ENCODE results near the gene TMEM120B. TPM values are rescaled to one million over a fixed set of nuclear protein-coding genes. Genes with fewer than 3 reads are reported as not detected.

TMEM120B gene
- total RNA-seq, 1 experiment from 2014 or later = 15.5 TPM

GRCh38 chr12:121811434-121812319 lies 99.1 kb downstream of the TMEM120B start:
- Histone ChIP-seq H3K4me3 (ENCODE audit: low read depth, low read length) (peak overlapping the region; percentile 33), H3K36me3 (ENCODE audit: control insufficient read depth, insufficient read depth, low read length) (no peaks in the 10 kb centered on the region; the same call in none of the 2 replicates), H3K4me1 (peaks cover 15% of the 10 kb centered on the region), H3K27me3 (replicated peaks; ENCODE audit: control insufficient read depth, insufficient read depth, low read length) (no peaks in the 10 kb centered on the region), H3K9me3 (no peaks in the 10 kb centered on the region)
- Mint-ChIP-seq H3K27me3 (ENCODE audit: insufficient read depth, unreplicated experiment) (no peaks in the 10 kb centered on the region), H3K4me3 (ENCODE audit: unreplicated experiment) (peak overlapping the region; percentile 73), H3K36me3 (ENCODE audit: insufficient read depth, unreplicated experiment) (peaks cover 47% of the 10 kb centered on the region), H3K4me1 (ENCODE audit: low read depth, unreplicated experiment) (peaks cover 6% of the 10 kb centered on the region), H3K27ac (ENCODE audit: unreplicated experiment) (peak overlapping the region; percentile 42), H3K9me3 (ENCODE audit: unreplicated experiment) (no peaks in the 10 kb centered on the region)
- BruUV-seq (replicated peaks) = no TSS peak
- DNase-seq = peak; percentile 59 to 84
- CTCF ChIA-PET = interaction anchor here (0.6 to 5.3 kb wide), 13 partner anchors 9 to 218 kb away, joined by 3 to 145 read pairs (median 4); partner anchors contain the start of genes PSMD9 and RHOF
- intact Hi-C loops (cut with micrococcal nuclease; ENCODE audit: unreplicated experiment) = loop anchor here (1.0 kb wide), 1 partner anchor 17 kb away; no protein-coding TSS in a partner anchor
- POLR2A ChIA-PET = interaction anchor here (0.9 to 2.7 kb wide), 5 partner anchors 9 to 77 kb away, joined by 3 to 17 read pairs (median 8); partner anchors contain the start of genes PSMD9 and RHOF
- TF ChIP-seq, protein P1, sequence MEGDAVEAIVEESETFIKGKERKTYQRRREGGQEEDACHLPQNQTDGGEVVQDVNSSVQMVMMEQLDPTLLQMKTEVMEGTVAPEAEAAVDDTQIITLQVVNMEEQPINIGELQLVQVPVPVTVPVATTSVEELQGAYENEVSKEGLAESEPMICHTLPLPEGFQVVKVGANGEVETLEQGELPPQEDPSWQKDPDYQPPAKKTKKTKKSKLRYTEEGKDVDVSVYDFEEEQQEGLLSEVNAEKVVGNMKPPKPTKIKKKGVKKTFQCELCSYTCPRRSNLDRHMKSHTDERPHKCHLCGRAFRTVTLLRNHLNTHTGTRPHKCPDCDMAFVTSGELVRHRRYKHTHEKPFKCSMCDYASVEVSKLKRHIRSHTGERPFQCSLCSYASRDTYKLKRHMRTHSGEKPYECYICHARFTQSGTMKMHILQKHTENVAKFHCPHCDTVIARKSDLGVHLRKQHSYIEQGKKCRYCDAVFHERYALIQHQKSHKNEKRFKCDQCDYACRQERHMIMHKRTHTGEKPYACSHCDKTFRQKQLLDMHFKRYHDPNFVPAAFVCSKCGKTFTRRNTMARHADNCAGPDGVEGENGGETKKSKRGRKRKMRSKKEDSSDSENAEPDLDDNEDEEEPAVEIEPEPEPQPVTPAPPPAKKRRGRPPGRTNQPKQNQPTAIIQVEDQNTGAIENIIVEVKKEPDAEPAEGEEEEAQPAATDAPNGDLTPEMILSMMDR (IDR thresholded peaks at IDR 0.05; ENCODE audit: insufficient read depth in 1 of 2, low read depth in 1 of 2, low read length in 1 of 2, severe bottlenecking in 1 of 2, unreplicated experiment in 1 of 2) = peak; percentile 72 to 97

GRCh38 chr12:121812320-121812871 lies 99.8 kb downstream of the TMEM120B start:
- Histone ChIP-seq H3K36me3 (ENCODE audit: control insufficient read depth, insufficient read depth, low read length) (no peaks in the 10 kb centered on the region; the same call in none of the 2 replicates), H3K4me3 (ENCODE audit: low read depth, low read length) (peak overlapping the region; percentile 33), H3K4me1 (peaks cover 15% of the 10 kb centered on the region), H3K27me3 (replicated peaks; ENCODE audit: control insufficient read depth, insufficient read depth, low read length) (no peaks in the 10 kb centered on the region), H3K9me3 (no peaks in the 10 kb centered on the region)
- CTCF ChIA-PET = interaction anchor here (0.5 to 5.3 kb wide), 12 partner anchors 9 to 126 kb away, joined by 3 to 145 read pairs (median 4); partner anchors contain the start of genes PSMD9 and RHOF
- peak; percentile 62 to 63 for DNase-seq
- TF ChIP-seq, protein P1 (IDR thresholded peaks at IDR 0.05; ENCODE audit: insufficient read depth in 1 of 2, low read depth in 1 of 2, low read length in 1 of 2, severe bottlenecking in 1 of 2, unreplicated experiment in 1 of 2) = no peak
- Mint-ChIP-seq H3K27me3 (ENCODE audit: insufficient read depth, unreplicated experiment) (no peaks in the 10 kb centered on the region), H3K9me3 (ENCODE audit: unreplicated experiment) (no peaks in the 10 kb centered on the region), H3K4me1 (ENCODE audit: low read depth, unreplicated experiment) (peaks cover 5% of the 10 kb centered on the region), H3K4me3 (ENCODE audit: unreplicated experiment) (peak overlapping the region; percentile 73), H3K27ac (ENCODE audit: unreplicated experiment) (no peak overlapping the region), H3K36me3 (ENCODE audit: insufficient read depth, unreplicated experiment) (peaks cover 45% of the 10 kb centered on the region)
- intact Hi-C loops (cut with micrococcal nuclease; ENCODE audit: unreplicated experiment) = loop anchor here (1.0 kb wide), 1 partner anchor 18 kb away; no protein-coding TSS in a partner anchor
- no TSS peak for BruUV-seq (replicated peaks)
- POLR2A ChIA-PET = interaction anchor here (1.6 to 2.7 kb wide), 3 partner anchors 10 to 76 kb away, joined by 4 to 17 read pairs (median 17); partner anchors contain the start of gene PSMD9
